Measurements from ENCODE around the gene ERAP2. TPM values are rescaled to one million over a fixed set of nuclear protein-coding genes. Genes with fewer than 3 reads are reported as not detected.
A peak's percentile ranks its signal among the peaks of the same experiment; 100 is the strongest.

ERAP2 gene
- polyA plus RNA-seq, 1 experiment = 2.5 TPM

GRCh38 chr5:96868603-96869371 is 7.5 kb upstream of the ERAP2 start:
- no peaks in the 10 kb centered on the region for H3K27me3 ChIP-seq (ENCODE audit: control insufficient read depth, insufficient read depth, low read length)
- POLR2A ChIA-PET = interaction anchor here (1.1 kb wide), 1 partner anchor 60 kb away, joined by 8 read pairs; no protein-coding TSS in a partner anchor
- CTCF ChIA-PET = interaction anchor here (0.6 to 3.6 kb wide), 58 partner anchors 9 to 300 kb away, joined by 3 to 97 read pairs (median 5); partner anchors contain the start of genes ERAP2 and LIX1
- H3K27ac ChIP-seq (ENCODE audit: low read depth, low read length) = no peak overlapping the region
- no peak overlapping the region for H3K4me3 ChIP-seq (ENCODE audit: low read depth, low read length)
- no peaks in the 10 kb centered on the region for H3K9me3 ChIP-seq (ENCODE audit: control insufficient read depth, insufficient read depth, low read length)
- TF ChIP-seq CTCF (IDR thresholded peaks at IDR 0.05; ENCODE audit: low read depth, low read length) = peak; percentile 100
- peak; percentile 61 for DNase-seq (ENCODE audit: low read depth, low spot score)

GRCh38 chr5:96869372-96869641 is 7.0 kb upstream of the ERAP2 start:
- no peaks in the 10 kb centered on the region for H3K27me3 ChIP-seq (ENCODE audit: control insufficient read depth, insufficient read depth, low read length)
- CTCF ChIA-PET = interaction anchor here (0.6 to 3.6 kb wide), 56 partner anchors 9 to 300 kb away, joined by 3 to 97 read pairs (median 5); partner anchors contain the start of genes ERAP2 and LIX1
- DNase-seq (ENCODE audit: low read depth, low spot score) = no peak
- TF ChIP-seq CTCF (IDR thresholded peaks at IDR 0.05; ENCODE audit: low read depth, low read length) = no peak
- POLR2A ChIA-PET = interaction anchor here (1.1 kb wide), 1 partner anchor 61 kb away, joined by 8 read pairs; no protein-coding TSS in a partner anchor
- H3K4me3 ChIP-seq (ENCODE audit: low read depth, low read length) = no peak overlapping the region
- no peaks in the 10 kb centered on the region for H3K9me3 ChIP-seq (ENCODE audit: control insufficient read depth, insufficient read depth, low read length)
- H3K27ac ChIP-seq (ENCODE audit: low read depth, low read length) = no peak overlapping the region

- Histone ChIP-seq H3K4me3 (ENCODE audit: low read depth, low read length) (no peak overlapping the region), H3K27me3 (ENCODE audit: control insufficient read depth, insufficient read depth, low read length) (no peaks in the 10 kb centered on the region), H3K9me3 (ENCODE audit: control insufficient read depth, insufficient read depth, low read length) (no peaks in the 10 kb centered on the region), H3K27ac (ENCODE audit: low read depth, low read length) (no peak overlapping the region)
- CTCF ChIA-PET = interaction anchor here (1.1 to 3.6 kb wide), 15 partner anchors 13 to 293 kb away, joined by 3 to 97 read pairs (median 9); partner anchors contain the start of gene LIX1
- no peak for TF ChIP-seq CTCF (IDR thresholded peaks at IDR 0.05; ENCODE audit: low read depth, low read length)
- no peak for DNase-seq (ENCODE audit: low read depth, low spot score)
- POLR2A ChIA-PET = interaction anchor here (0.8 kb wide), 1 partner anchor 66 kb away, joined by 3 read pairs; the partner anchor contains the start of gene LNPEP
These were observed 5.9 kb upstream of the ERAP2 start for GRCh38 chr5:96870094-96871026.

GRCh38 chr5:96871027-96871399 is 5.3 kb upstream of the ERAP2 start:
- ChIA-PET CTCF (interaction anchor here (1.4 to 1.6 kb wide), 2 partner anchors 126 to 290 kb away, joined by 7 read pairs; no protein-coding TSS in a partner anchor), POLR2A (no interaction called here)
- no peaks in the 10 kb centered on the region for H3K27me3 ChIP-seq (ENCODE audit: control insufficient read depth, insufficient read depth, low read length)
- no peak overlapping the region for H3K27ac ChIP-seq (ENCODE audit: low read depth, low read length)
- H3K9me3 ChIP-seq (ENCODE audit: control insufficient read depth, insufficient read depth, low read length) = no peaks in the 10 kb centered on the region
- H3K4me3 ChIP-seq (ENCODE audit: low read depth, low read length) = no peak overlapping the region
- no peak for DNase-seq (ENCODE audit: low read depth, low spot score)
- TF ChIP-seq CTCF (IDR thresholded peaks at IDR 0.05; ENCODE audit: low read depth, low read length) = no peak

Data from AG04450 (cell line).